Activated CD8-positive, alpha-beta T cell treated with anti-CD3 and anti-CD28 coated beads, Interleukin-2, amount 10 ng/mL, durations not matched to agents 7 days and 5 days (primary cell): ENCODE data around the gene USP48. TPM values are rescaled to one million over a fixed set of nuclear protein-coding genes. Genes with fewer than 3 reads are reported as not detected.
A peak's percentile ranks its signal among the peaks of the same experiment; 100 is the strongest.

Experiments
- ATAC-seq: fragments of 150-1000 bp; cut with Tn5 transposase; one replicate; pipeline ENCODE4 v1.10.0; 2021; ENCODE audit warnings: moderate library complexity
- CTCF ChIA-PET: fragments of 350-600 bp; sonication (Branson Sonifier 250); formaldehyde crosslinking; loops from one replicate; lab custom pipeline; 2021; ENCODE audit warnings: antibody characterized with exemption; lab: Charles Lee
- POLR2A ChIA-PET: fragments of 350-600 bp; sonication (Branson Sonifier 250); formaldehyde crosslinking; loops from one replicate; lab custom pipeline; 2021; ENCODE audit warnings: antibody characterized with exemption; lab: Charles Lee
- DNase-seq: peaks from one replicate; pipeline ENCODE4 v3.0.0-alpha.2; 2020
- H3K27ac Mint-ChIP-seq: one replicate; pipeline ENCODE4 v1.8.0; 2021; ENCODE audit warnings: mild to moderate bottlenecking, mixed read lengths
- H3K27me3 Mint-ChIP-seq: one replicate; pipeline ENCODE4 v1.8.0; 2021; ENCODE audit warnings: low read depth, mixed read lengths
- H3K36me3 Mint-ChIP-seq: one replicate; pipeline ENCODE4 v1.8.0; 2021; ENCODE audit warnings: low read depth, mixed read lengths
- H3K4me1 Mint-ChIP-seq: one replicate; pipeline ENCODE4 v1.8.0; 2021; ENCODE audit warnings: low read depth, mixed read lengths
- H3K4me3 Mint-ChIP-seq: one replicate; pipeline ENCODE4 v1.8.0; 2021; ENCODE audit warnings: mild to moderate bottlenecking, mixed read lengths
- H3K9me3 Mint-ChIP-seq: one replicate; pipeline ENCODE4 v1.8.0; 2022; ENCODE audit warnings: mixed read lengths; ENCODE audit not compliant: insufficient read depth
- total RNA-seq, 2 experiments: library from RNA; stranded (reverse); gene quantifications; one replicate each; pipeline ENCODE4 v1.2.3, GENCODE V29; 2021

Gene USP48
- total RNA-seq, 2 experiments from 2014 or later = 71.3 to 74.9 TPM

DNA sequence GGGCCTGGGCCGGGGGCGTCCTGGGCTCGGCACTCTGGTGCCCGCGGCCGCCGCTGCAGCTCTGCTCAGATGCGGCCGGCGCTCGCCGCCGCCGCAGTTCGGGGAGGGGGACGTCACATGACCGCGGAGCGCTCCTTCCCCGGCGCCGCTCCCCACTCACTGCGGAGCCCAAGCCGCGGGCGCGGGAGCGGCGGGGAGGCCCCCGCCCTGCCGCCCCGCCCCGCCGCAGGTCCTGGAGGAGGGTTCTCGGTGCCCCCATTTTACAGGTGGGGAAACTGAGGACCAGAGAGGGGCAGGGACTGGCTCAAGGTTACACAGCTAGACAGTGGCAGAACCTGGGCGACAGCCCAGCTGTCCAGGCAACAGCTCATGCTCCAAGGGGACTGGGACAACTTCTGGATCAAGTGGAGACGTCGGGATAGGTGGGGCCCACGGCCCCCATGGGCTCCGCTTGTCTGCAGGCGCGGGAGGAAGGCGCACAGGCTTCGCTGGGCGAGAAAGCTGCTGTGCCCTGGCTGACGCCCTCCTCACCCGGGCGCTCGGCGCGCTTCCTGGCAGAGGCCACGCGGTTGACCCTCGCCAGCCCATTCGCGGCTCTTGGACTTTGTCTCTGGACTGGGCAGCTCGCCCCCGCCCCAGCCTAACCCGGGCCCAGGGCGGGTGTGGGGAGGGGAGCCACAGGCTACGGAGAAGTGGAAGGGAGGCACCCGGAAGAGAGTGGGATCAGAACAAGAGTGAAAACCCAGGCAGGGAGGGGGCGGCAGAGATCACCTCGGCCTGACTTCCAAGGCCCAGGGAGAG, 113.5 kb downstream of the USP48 start, which contains the start of gene RAP1GAP:
TSS of gene RAP1GAP (minus strand) at position 100 of the 801 bp plus-strand sequence. CDS start 49,325 bp downstream, outside the sequence.
- no peak within 1 kb of the TSS for H3K27ac Mint-ChIP-seq
- ChIA-PET CTCF (interaction anchor here (1.0 kb wide), 1 partner anchor 113 kb away, joined by 3 read pairs; no protein-coding TSS in a partner anchor), POLR2A (interaction anchor here (0.6 to 1.3 kb wide), 2 partner anchors 9 to 349 kb away, joined by 3 read pairs; no protein-coding TSS in a partner anchor)
- peaks cover 9% of the 10 kb centered on the region for H3K4me1 Mint-ChIP-seq
- peak; percentile 68 for ATAC-seq
- H3K4me3 Mint-ChIP-seq = peak within 1 kb of the TSS; percentile 51
- H3K36me3 Mint-ChIP-seq = no peaks in the 10 kb centered on the region
- H3K27me3 Mint-ChIP-seq = peaks cover 28% of the 10 kb centered on the region
- peak; percentile 33 for DNase-seq
- no peaks in the 10 kb centered on the region for H3K9me3 Mint-ChIP-seq

DNA sequence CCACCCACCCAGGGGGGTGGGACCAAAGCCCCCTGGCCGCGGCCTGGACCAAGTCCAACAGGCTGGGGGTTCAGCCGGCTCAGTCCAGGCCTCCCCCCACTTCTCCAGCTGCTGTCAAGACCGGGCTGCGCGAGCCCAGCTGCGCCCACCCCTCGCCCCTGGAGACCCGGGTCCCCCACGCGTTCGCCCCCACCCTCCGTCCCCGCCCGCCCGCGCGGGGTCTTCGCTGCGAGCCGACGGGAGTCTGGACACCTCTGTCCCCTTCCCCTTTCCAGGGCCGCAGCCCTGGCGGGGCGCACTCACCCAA, 114.0 kb downstream of the USP48 start:
- ATAC-seq (no peak), DNase-seq (no peak)
- peaks cover 11% of the 10 kb centered on the region for H3K4me1 Mint-ChIP-seq
- ChIA-PET CTCF (interaction anchor here (1.0 kb wide), 1 partner anchor 113 kb away, joined by 3 read pairs; no protein-coding TSS in a partner anchor), POLR2A (no interaction called here)
- H3K27ac Mint-ChIP-seq = no peak overlapping the region
- H3K4me3 Mint-ChIP-seq = no peak overlapping the region
- H3K36me3 Mint-ChIP-seq = no peaks in the 10 kb centered on the region
- H3K27me3 Mint-ChIP-seq = peaks cover 31% of the 10 kb centered on the region
- H3K9me3 Mint-ChIP-seq = no peaks in the 10 kb centered on the region

DNA sequence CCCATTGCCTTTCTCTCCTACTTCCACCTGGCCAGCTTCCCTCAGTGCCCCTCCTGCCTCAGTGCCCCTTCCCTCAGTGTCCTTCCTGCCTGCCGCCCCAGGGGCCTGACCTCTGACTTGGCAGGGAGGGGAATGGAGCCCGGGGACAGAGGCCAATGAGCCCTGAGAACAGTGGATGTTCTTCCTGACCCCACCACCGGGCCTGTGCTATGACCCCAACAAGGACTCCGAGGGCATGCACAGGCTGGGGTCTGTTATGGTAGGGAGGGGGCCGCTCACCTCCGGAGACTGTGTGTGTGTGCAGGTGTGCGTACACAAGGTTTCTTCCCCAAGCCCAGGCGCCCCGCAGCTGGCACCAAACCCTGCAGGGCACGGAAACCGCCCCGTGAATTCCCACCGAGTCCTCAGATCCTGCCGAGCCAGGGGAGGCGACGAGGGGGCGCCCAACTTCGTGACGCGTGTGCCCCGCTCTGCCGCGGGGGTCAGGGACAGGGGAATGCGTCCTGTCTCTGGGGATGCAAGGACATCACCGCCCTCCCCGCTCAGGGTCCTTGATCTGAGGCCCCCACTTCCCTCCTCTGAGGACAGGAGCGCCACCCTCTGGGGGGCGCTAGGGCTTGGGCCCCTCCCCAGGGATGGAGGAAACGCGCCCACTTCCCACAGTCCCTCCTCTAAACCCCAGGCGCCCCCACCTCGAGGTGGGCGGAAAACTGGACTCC, 114.6 kb downstream of the USP48 start:
- DNase-seq (no peak), ATAC-seq (no peak)
- POLR2A ChIA-PET = no interaction called here
- no peak overlapping the region for H3K4me3 Mint-ChIP-seq
- CTCF ChIA-PET = no interaction called here
- no peak overlapping the region for H3K27ac Mint-ChIP-seq
- H3K4me1 Mint-ChIP-seq = peaks cover 15% of the 10 kb centered on the region
- H3K27me3 Mint-ChIP-seq = peaks cover 35% of the 10 kb centered on the region
- H3K36me3 Mint-ChIP-seq = no peaks in the 10 kb centered on the region
- H3K9me3 Mint-ChIP-seq = no peaks in the 10 kb centered on the region

DNA sequence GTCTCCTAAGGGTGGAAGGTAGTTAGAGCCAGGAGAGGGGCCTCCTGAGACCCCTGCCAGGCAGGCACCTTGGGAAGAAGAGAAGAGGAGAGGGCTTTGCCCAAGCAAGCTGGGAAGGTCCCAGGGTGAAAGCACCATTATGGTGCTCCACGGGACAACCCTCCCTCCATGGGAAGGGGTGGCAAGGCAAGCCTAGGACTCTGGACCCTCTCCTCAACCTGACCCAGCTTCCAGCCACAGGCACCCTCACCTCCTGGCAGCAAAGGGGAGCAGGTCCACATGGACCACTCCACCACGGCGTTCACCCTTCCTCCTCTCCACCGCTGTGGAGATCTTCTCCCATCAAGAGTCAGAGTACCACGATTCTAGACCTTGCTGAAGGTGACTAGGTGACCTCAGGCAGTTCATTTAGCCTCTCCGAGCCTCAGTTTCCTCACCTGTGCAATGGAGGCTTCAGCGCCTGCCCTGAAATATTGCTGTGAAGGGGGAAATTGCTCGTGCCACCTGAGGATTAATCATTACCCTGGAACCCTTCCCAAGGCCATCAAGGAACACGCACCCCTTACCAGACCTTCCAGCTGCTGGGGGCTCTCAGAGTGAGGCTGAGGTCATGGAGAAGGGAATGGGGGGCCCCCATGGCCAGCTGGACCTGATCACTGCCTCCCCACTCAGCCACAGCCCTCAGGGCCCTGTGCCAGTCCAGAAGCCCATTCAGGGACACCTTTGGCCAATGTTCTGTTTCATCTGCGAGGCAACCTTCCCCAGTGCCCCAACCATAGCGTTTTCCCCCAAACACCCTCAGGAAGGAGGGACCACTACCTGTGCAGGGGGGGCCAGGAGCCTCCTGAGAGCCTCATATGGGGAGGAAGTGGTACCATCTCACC, 115.4 kb downstream of the USP48 start:
- POLR2A ChIA-PET = no interaction called here
- H3K36me3 Mint-ChIP-seq = no peaks in the 10 kb centered on the region
- H3K9me3 Mint-ChIP-seq = no peaks in the 10 kb centered on the region
- no peak overlapping the region for H3K4me3 Mint-ChIP-seq
- H3K27me3 Mint-ChIP-seq = peaks cover 35% of the 10 kb centered on the region
- ATAC-seq = no peak
- H3K4me1 Mint-ChIP-seq = peaks cover 15% of the 10 kb centered on the region
- H3K27ac Mint-ChIP-seq = no peak overlapping the region
- CTCF ChIA-PET = no interaction called here
- no peak for DNase-seq

DNA sequence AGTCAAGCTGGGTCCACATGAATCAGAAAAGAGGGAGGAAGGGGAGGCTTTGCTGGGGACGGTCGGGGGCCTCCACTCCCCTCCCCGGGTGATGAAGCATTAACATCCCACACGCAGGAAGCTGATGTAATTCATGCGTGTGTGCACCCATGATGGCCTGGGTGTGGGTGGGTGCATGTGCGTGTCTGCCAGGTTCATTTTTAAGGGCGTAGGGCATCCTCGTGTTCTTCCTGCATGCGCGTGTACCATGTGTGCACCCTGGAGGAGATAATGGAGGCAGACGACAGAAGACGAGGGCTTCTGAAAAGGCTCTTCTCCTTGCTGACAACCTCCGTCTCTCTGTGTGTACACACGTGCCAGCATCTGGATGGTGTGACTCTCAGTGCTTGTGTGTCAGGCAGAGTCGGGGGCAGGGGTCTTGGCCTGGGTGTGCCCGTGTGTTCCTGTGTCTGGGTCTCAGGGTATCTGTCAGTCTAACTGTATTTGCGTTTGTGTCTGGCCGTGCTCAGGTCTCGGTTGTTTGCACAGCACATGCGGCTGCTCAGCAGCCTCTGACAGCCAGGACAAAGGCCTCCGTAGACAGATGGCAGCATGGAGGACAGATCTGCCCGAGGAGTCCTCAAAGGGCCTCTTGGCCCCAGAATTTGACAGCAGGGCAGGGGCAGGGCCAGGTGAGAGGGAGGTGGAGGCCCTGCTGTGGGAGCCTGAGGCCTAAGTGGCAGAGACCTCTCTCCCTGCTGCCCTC, 116.2 kb downstream of the USP48 start:
- no peaks in the 10 kb centered on the region for H3K9me3 Mint-ChIP-seq
- no peak overlapping the region for H3K27ac Mint-ChIP-seq
- no peak for ATAC-seq
- H3K27me3 Mint-ChIP-seq = peaks cover 35% of the 10 kb centered on the region
- no peak for DNase-seq
- ChIA-PET CTCF (no interaction called here), POLR2A (no interaction called here)
- peaks cover 15% of the 10 kb centered on the region for H3K4me1 Mint-ChIP-seq
- no peak overlapping the region for H3K4me3 Mint-ChIP-seq
- no peaks in the 10 kb centered on the region for H3K36me3 Mint-ChIP-seq

DNA sequence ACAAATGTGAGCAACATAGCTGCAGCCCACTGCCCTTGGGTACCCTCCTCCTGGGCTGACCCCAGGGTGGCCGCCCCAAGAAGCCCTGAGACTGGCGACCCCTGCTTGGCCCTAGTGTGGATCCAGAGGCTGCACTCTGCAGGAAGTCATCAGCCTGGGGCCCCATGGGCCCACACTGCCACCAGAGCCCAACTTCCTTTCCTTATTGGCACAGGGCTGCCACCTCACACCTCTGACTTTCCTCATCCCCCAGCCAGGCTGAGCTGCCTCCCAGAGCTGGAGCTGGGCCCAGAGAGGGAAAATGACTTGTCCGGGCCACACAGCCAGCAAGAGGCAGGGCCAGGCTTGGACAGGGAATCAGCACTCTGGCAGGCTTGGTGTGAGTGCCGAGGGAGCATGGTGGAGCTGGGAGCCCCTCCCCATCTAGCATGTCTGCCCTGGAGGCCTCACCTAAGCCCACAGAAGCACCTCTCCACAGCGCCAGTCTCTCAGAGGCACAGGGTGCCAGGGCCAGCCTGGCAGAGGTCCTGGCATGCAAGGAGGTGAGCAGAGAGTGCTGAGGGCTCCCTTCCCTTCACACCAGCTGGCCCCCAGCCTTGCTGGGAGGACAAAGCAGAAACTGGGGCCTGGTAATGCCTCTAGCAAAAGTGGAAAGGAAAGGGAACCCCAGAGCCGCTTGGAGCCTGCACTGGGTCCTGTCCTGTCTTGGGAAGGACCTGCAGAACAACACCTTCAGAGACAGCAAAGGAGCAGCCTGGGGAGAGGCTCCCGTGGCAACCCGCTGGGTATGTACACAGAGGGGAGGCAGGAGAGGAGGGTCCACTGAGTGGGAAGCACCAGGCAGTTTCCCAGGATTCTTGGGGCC, 117.0 kb downstream of the USP48 start:
- Mint-ChIP-seq H3K36me3 (no peaks in the 10 kb centered on the region), H3K4me3 (no peak overlapping the region), H3K27me3 (peaks cover 32% of the 10 kb centered on the region), H3K4me1 (peaks cover 15% of the 10 kb centered on the region), H3K27ac (no peak overlapping the region), H3K9me3 (no peaks in the 10 kb centered on the region)
- CTCF ChIA-PET = no interaction called here
- POLR2A ChIA-PET = interaction anchor here (0.6 to 0.9 kb wide), 2 partner anchors 226 to 359 kb away, joined by 3 read pairs; no protein-coding TSS in a partner anchor
- DNase-seq = no peak
- no peak for ATAC-seq

DNA sequence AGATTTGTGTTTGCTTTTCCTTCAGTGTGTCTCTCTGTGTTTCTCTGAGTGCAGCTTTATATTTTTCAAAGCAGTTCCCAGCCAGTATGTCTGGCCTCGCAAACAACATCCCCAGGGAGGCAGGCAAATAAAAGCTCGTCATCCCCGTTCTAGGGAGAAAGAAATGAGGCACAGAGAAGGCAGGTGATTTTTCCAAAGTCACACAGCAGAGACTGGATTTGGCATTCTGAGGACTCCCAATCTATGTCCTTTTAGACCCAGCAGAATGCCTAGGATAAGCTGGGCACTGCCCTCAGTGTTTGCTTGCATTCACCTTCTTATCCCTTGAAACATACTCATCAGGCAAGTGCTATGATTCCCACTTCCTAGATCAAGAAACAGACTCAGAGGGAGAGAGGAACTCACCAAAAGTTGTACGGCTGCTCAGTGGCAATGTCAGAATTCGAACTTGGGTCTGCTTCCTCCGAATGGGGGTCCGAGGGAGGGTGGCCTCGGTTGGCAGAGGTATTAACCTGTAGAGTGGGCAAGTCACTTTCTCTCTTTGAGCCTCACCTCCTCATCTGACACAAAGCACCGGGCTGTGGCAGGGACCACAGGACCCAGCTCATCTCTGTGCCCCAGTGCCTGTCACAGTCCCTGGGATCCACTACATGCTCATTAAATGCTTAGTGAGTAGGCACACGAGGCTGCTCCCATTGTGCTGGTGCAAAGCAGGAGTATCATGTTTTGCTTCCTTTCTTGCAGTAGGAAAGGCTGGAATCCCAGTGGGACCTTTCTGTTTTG, 118.0 kb downstream of the USP48 start:
- ChIA-PET POLR2A (interaction anchor here (0.6 to 0.9 kb wide), 2 partner anchors 227 to 359 kb away, joined by 3 read pairs; no protein-coding TSS in a partner anchor), CTCF (no interaction called here)
- Mint-ChIP-seq H3K4me3 (no peak overlapping the region), H3K4me1 (peaks cover 15% of the 10 kb centered on the region), H3K36me3 (no peaks in the 10 kb centered on the region), H3K27me3 (peaks cover 28% of the 10 kb centered on the region), H3K9me3 (no peaks in the 10 kb centered on the region), H3K27ac (no peak overlapping the region)
- ATAC-seq (no peak), DNase-seq (no peak)

DNA sequence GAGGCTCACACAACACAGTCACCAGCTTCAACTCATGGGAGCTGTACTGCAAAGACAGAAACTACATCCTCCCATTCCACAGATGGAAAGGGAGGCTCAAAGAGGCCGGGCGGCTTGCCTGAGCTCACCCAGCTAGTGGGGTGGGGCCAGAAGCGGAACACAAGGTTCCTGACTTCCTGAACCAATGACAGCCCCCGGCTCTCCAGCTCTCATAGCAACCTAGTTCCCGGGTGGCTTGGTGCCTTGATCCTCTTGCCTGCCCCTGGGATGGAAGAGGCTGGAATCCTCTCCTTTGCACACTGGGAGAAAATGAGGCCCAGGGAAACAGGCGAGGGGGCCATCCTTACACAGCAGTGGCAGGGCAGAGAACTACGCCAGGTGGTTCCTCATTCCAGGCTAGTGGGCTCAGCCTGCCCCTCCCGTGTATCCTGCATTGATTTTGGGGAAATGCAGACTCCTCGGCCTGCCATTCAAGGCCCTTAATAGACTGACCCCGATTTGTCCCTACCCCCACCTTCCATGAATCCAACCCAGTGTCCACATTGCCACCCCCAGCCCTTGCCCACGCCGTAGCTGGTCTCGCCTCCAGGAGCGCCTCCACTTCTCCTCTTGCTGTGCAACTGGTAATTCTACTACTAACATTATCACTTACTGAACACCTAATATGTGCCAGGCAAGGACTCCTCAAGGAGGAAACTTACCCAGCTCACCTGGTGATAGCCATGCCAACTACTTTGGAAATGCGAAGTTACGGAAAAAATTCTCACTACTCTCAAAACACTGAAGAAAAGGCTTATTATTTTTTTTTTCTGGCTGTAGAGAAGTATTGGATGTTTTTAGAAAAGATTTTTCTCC, 118.8 kb downstream of the USP48 start:
- ChIA-PET POLR2A (no interaction called here), CTCF (no interaction called here)
- Mint-ChIP-seq H3K4me3 (no peak overlapping the region), H3K4me1 (peaks cover 20% of the 10 kb centered on the region), H3K36me3 (no peaks in the 10 kb centered on the region), H3K9me3 (no peaks in the 10 kb centered on the region), H3K27ac (no peak overlapping the region), H3K27me3 (peaks cover 24% of the 10 kb centered on the region)
- DNase-seq (no peak), ATAC-seq (no peak)

DNA sequence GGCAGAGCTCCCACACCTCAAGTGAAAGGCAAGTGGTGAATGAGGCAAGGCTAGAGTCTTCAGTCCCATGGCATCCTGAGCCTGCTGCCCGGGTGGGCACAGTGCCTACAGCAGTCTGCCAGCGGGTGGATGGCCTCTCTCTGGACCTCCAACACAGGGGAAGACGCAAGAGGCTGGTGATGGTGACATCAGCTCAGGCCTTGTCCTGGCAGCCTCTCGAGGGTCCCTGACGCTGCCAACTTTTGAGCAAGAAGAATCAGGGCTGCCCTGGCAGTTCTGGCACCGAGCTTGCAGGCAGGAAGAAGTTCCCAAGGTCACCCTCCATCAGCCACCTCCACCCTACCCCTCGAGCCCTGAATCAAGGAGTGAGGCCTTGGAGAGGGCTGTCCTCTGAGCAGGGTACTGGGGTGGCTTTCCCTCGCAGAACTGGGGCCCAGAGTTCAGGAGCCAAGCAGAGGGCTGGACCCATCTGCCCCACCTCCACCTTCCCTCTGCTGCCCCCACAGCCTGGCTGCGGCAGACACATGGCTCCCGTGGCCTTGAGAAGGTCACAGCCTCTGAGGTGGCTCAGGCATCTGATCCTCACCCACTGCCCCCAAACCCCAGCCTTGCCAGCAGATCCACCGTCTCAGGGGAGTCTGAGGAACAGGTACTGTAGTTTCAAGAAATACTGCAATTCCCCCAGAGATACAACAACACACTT, 119.5 kb downstream of the USP48 start:
- ChIA-PET POLR2A (no interaction called here), CTCF (no interaction called here)
- Mint-ChIP-seq H3K36me3 (no peaks in the 10 kb centered on the region), H3K27me3 (peaks cover 23% of the 10 kb centered on the region), H3K27ac (no peak overlapping the region), H3K4me3 (no peak overlapping the region), H3K9me3 (no peaks in the 10 kb centered on the region), H3K4me1 (peaks cover 20% of the 10 kb centered on the region)
- DNase-seq (no peak), ATAC-seq (no peak)
